HG03060 (cell line): Measurements from ENCODE around the gene OLFML3.

Experiments
- ATAC-seq: cut with Tn5 transposase; IDR thresholded peaks from one replicate; pipeline ENCODE4 v1.9.1; 2021; ENCODE audit warnings: low read depth, moderate number of reproducible peaks; ENCODE audit not compliant: unreplicated experiment

Gene OLFML3

DNA sequence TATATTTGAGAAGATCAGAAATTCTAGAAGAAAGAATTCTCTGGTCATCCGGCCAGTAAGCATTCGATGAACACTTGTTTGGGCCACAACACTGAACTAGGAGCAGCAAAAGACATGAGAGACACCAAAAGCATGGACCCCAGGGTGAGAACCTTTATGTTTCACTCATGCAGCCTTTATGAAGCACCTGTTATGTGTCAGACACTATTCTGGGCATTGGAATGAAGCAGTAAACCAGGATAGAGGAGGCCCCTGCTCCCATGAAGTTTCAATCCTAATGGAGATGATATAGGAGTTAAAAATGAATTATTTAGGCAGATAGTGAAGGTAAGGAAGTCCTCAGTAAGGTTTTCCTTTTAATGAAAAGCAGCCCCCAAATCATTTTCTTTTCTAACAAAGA lies 43.6 kb downstream of the OLFML3 start:
- no peak for ATAC-seq

DNA sequence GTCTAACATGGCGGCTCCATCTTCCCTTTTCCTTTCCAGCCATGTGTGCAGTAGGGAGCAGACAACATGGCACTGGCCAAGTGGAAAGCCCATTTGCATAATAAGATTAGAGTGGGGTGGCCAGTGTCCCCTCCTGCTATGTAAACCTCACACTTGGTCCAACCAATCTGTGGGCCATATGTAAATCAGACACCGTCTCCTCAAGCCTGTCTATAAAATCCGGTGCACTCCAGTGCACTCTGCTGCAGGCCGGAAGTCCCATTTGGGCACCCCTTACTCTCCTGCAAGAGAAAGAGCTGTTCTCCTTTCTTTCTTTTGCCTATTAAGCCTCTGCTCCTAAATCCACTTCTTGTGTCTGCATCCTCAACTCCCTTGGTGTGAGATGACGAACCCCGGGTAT lies 44.1 kb downstream of the OLFML3 start:
- ATAC-seq = no peak

DNA sequence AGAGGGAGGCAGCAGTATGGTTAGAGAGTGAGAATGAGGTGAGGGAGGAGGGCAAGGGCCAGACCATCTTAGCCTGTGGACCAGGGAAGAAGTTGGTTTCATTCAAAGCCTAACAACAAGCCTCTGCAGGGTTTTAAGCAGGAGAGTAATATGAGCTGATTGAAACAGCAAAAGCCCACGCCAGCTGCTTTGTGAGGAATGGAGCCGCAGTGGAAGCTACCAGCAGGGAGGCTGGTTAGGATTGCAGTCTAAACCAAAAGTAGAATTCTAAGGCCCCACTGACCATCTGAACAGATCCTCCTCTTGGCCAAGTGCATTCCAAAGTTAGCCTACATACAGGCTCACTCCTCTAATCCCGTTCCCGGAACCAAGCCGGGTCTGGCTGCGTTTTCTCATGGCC lies 44.8 kb downstream of the OLFML3 start:
- no peak for ATAC-seq

DNA sequence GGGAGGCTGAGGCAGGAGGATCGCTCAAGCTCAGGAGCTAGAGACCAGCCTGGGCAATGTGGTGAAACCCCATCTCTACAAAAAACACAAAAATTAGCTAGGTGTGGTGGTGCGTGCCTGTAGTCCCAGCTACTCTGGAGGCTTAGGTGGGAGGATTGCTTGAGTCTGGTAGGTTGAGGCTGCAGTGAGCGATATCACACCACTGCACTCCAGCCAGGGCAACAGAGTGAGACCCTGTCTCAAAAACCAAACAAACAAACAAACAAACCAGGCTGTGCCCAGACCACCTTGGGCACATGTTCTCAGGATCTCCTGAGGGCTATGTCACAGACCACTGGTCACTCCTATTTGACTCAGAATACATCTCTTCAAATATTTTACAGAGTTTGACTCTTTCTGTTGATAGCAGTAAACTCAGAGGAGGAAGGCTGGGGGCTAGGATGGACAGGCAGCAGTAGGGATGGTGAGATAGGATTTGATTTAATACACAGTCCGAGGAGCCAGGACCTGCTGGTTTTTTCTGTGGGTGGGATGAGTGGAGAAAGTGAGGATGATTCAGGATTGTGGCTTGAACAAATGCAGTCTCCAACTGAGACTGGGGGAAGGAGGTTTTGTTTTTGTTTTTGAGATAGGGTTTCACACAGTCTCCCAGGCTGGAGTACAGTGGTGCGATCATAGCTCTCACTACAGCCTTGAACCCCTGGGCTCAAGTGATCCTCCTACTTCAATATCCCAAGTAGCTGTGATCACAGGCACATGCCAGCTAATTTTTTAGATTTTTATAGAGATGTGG lies 46.5 kb downstream of the OLFML3 start:
- ATAC-seq = no peak

DNA sequence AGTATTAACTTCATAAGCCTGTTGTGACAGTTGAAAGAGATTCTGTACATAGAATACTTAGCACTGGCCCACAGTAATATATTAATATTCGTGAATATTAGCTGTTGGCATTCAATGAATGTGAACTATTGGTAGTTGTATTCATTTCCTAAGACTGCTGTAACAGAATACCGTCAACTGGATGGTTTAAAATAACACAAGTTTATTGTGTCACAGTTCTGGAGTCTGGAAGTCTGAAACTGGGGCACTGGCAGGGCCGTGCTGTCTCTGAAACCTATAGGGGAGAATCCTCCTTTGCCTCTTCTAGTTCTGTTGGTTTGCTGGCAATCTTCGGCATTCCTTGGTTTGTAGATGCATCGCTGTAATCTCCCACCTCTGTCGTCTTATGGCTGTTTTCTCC lies 47.5 kb downstream of the OLFML3 start:
- ATAC-seq = no peak
